HepG2 (cell line): Measurements from ENCODE around the gene NOXA1. TPM values are rescaled to one million over a fixed set of nuclear protein-coding genes. Genes with fewer than 3 reads are reported as not detected.

ENCODE experiments used
- ATAC-seq: fragments of 200-7000 bp; cut with Tn5 transposase; 3 replicates; pipeline ENCODE4 v1.9.1; 2020; ENCODE audit warnings: mild to moderate bottlenecking, moderate library complexity
- BruUV-seq: library from RNA; stranded (reverse); fragments of 400-500 nt; replicated peaks from 2 replicates; lab custom pipeline; 2021; lab: Mats Ljungman, UMichigan
- CTCF ChIA-PET: fragments of 300-600 bp; formaldehyde crosslinking; extraction: SDS; loops from one replicate; lab custom pipeline; 2021; ENCODE audit warnings: low total read pairs, inconsistent platforms, low intra/inter-chr PET ratio; lab: Yijun Ruan, JAX
- POLR2A ChIA-PET: fragments of 350-600 bp; sonication (Branson Sonifier 250); formaldehyde crosslinking; loops from one replicate; lab custom pipeline; 2020; ENCODE audit warnings: antibody characterized with exemption, inconsistent platforms; lab: Yijun Ruan, JAX
- DNase-seq: peaks from one replicate; pipeline ENCODE4 v3.0.0-alpha.2; 2015; ENCODE audit warnings: low spot score
- FAIRE-seq: peaks from 3 replicates; lab custom pipeline; 2011; peaks lifted over from hg19 to GRCh38; lab: Jason Lieb, UNC
- H2AFZ ChIP-seq: one replicate; pipeline ENCODE4 v1.6.1; 2011; ENCODE audit warnings: low read length, inconsistent platforms
- H3K27ac ChIP-seq: fragments of 300-600 bp; 3 replicates; pipeline ENCODE4 v1.8.0; 2011; ENCODE audit warnings: mixed run types, mild to moderate bottlenecking, mixed read lengths, low read length, inconsistent platforms; ENCODE audit not compliant: insufficient read depth; ENCODE audit errors: extremely low read length
- H3K27me3 ChIP-seq, 2 experiments: fragments of 200-600 bp in 1 of 2; 2 replicates in 1 of 2; 3 replicates in 1 of 2; pipeline versions ENCODE4 v1.6.0 to v1.8.0; 2011; ENCODE audit warnings: low read length in 2 of 2, mild to moderate bottlenecking in 2 of 2, moderate library complexity in 2 of 2, inconsistent platforms in 1 of 2; ENCODE audit not compliant: insufficient read depth in 2 of 2, control insufficient read depth in 1 of 2
- H3K36me3 ChIP-seq, 2 experiments: fragments of 200-600 bp in 1 of 2; replicated peaks in 1 of 2; 2 replicates in 1 of 2; 3 replicates in 1 of 2; pipeline versions ENCODE4 v1.5.1 to v1.8.0; 2011; ENCODE audit warnings: low read length in 2 of 2, inconsistent platforms in 1 of 2; ENCODE audit not compliant: insufficient read depth in 2 of 2, control insufficient read depth in 1 of 2
- H3K4me1 ChIP-seq: 2 replicates; pipeline ENCODE4 v1.5.1; 2012; ENCODE audit warnings: low read length, inconsistent platforms; ENCODE audit not compliant: insufficient read depth
- H3K4me2 ChIP-seq: 2 replicates; pipeline ENCODE4 v1.6.0; 2011; ENCODE audit warnings: low read depth, low read length, inconsistent platforms
- H3K4me3 ChIP-seq, 3 experiments: fragments of 200-600 bp in 1 of 3; sonication (generic), shearing (Covaris generic) in 1 of 3; replicated peaks in 1 of 3; 2 replicates each; pipeline ENCODE4 v1.5.1; 2011 to 2016; ENCODE audit warnings: low read length in 3 of 3, inconsistent platforms in 2 of 3, low read depth in 2 of 3, mild to moderate bottlenecking in 2 of 3, control low read depth in 1 of 3, mixed read lengths in 1 of 3; ENCODE audit not compliant: insufficient read depth in 1 of 3
- H3K79me2 ChIP-seq: one replicate; pipeline ENCODE4 v1.6.1; 2011; ENCODE audit warnings: low read length, inconsistent platforms; ENCODE audit not compliant: insufficient read depth
- H3K9ac ChIP-seq: 2 replicates; pipeline ENCODE4 v1.6.0; 2011; ENCODE audit warnings: mild to moderate bottlenecking, low read depth, low read length, inconsistent platforms; ENCODE audit not compliant: insufficient read depth
- H3K9me3 ChIP-seq: 2 replicates; pipeline ENCODE4 v1.5.1; 2012; ENCODE audit warnings: mild to moderate bottlenecking, low read length
- H4K20me1 ChIP-seq: 2 replicates; pipeline ENCODE4 v1.6.0; 2011; ENCODE audit warnings: inconsistent platforms, mild to moderate bottlenecking, low read length, moderate library complexity; ENCODE audit not compliant: insufficient read depth
- BRCA1 ChIP-seq: sonication (generic); formaldehyde crosslinking; IDR thresholded peaks from 2 replicates; pipeline ENCODE4 v1.4.0; 2020; ENCODE audit warnings: missing genetic modification reagents
- KDM3A ChIP-seq: IDR thresholded peaks from 2 replicates; pipeline ENCODE4 v1.6.1; 2018; ENCODE audit warnings: low read depth, missing compliant biosample characterization
- MTA1 ChIP-seq: sonication (generic); formaldehyde crosslinking; IDR thresholded peaks from 2 replicates; pipeline ENCODE4 v1.4.0; 2020; ENCODE audit warnings: missing genetic modification reagents, mild to moderate bottlenecking, borderline replicate concordance
- MZF1 ChIP-seq: sonication (generic); formaldehyde crosslinking; IDR thresholded peaks from 2 replicates; pipeline ENCODE4 v1.8.1; 2023; ENCODE audit warnings: mild to moderate bottlenecking, missing genetic modification reagents, borderline replicate concordance
- RFX5 ChIP-seq: IDR thresholded peaks from 2 replicates; pipeline ENCODE4 v1.6.1; 2011; ENCODE audit warnings: low read depth, low read length, improper control_type of control experiment
- SETDB1 ChIP-seq: sonication (generic); formaldehyde crosslinking; IDR thresholded peaks from 2 replicates; pipeline ENCODE4 v1.5.1; 2020; ENCODE audit warnings: missing genetic modification reagents, mild to moderate bottlenecking, borderline replicate concordance
- SP2 ChIP-seq: sonication (generic); formaldehyde crosslinking; IDR thresholded peaks from 2 replicates; pipeline ENCODE4 v1.5.1; 2020; ENCODE audit warnings: mild to moderate bottlenecking, missing genetic modification reagents
- ZBTB21 ChIP-seq: sonication (generic); formaldehyde crosslinking; IDR thresholded peaks from 2 replicates; pipeline ENCODE4 v1.4.0; 2020; ENCODE audit warnings: missing genetic modification reagents
- ZNF484 ChIP-seq: sonication (generic); formaldehyde crosslinking; IDR thresholded peaks from 2 replicates; pipeline ENCODE4 v1.5.1; 2020; ENCODE audit warnings: mild to moderate bottlenecking, low read depth, missing genetic modification reagents, borderline replicate concordance
- ZNF652 ChIP-seq: IDR thresholded peaks from 2 replicates; pipeline ENCODE4 v1.6.1; 2016; ENCODE audit warnings: low read depth, borderline replicate concordance
- ZSCAN20 ChIP-seq: sonication (generic); formaldehyde crosslinking; IDR thresholded peaks from 2 replicates; pipeline ENCODE4 v1.4.0; 2020; ENCODE audit warnings: missing genetic modification reagents, mild to moderate bottlenecking, borderline replicate concordance
- WGBS: methylation state at CpG from one replicate; pipeline ENCODE4 v1.1.6; 2017; ENCODE audit warnings: low lambda C conversion rate; 5-methylcytosine and 5-hydroxymethylcytosine counted together
- in situ Hi-C: cut with HindIII; loops from 2 replicates; pipeline ENCODE4 v1.10.0; 2017; ENCODE audit warnings: low pct_unique_long_range_greater_than_20kb; ENCODE audit not compliant: extremely low pct_ligation_motif_present
- intact Hi-C: fragments of 100-400 bp; cut with micrococcal nuclease; formaldehyde crosslinking; loops from one replicate; pipeline ENCODE4 v1.10.0; 2022; ENCODE audit not compliant: unreplicated experiment
- polyA plus RNA-seq, 8 experiments: library from polyadenylated mRNA; depleted of rRNA in 3 of 8; stranded (reverse) in 7 of 8; unstranded in 1 of 8; fragments of >200 nt; fragmentation: Illumina TruSeq in 4 of 8; extraction: Trizol in 4 of 8; gene quantifications; 2 replicates each; pipeline versions ENCODE4 v1.2.1 to v1.2.3, GENCODE V29; 2011 to 2016; ENCODE audit warnings: low read depth in 4 of 8, missing spikeins in 1 of 8, mixed read lengths in 1 of 8; ENCODE audit not compliant: insufficient read depth in 1 of 8
- total RNA-seq, 5 experiments: library from RNA; depleted of rRNA; stranded (reverse); fragments of >200 nt; fragmentation: Illumina TruSeq; extraction: Trizol; gene quantifications; 2 replicates each; pipeline ENCODE4 v1.2.3, GENCODE V29; 2016; ENCODE audit warnings: low read depth in 1 of 5
- TF ChIP-seq, protein P1 (sequence below): sonication (generic); formaldehyde crosslinking; IDR thresholded peaks from 2 replicates; pipeline ENCODE4 v1.4.0; 2020; ENCODE audit warnings: low read depth, missing genetic modification reagents
- TF ChIP-seq, protein P2 (sequence below): sonication (generic); formaldehyde crosslinking; IDR thresholded peaks from 2 replicates; pipeline ENCODE4 v1.4.0; 2020; ENCODE audit warnings: mild to moderate bottlenecking, low read depth, missing genetic modification reagents
- TF ChIP-seq, protein P3 (sequence below): sonication (generic); formaldehyde crosslinking; IDR thresholded peaks from 2 replicates; pipeline ENCODE4 v1.4.0; 2020; ENCODE audit warnings: missing genetic modification reagents

The NOXA1 gene
- total and polyA plus RNA-seq, 2 of the 13 experiments (the other 11 are each of a cell fraction or from before 2014, with no cell fraction given) = 0.78 to 1.2 TPM

DNA sequence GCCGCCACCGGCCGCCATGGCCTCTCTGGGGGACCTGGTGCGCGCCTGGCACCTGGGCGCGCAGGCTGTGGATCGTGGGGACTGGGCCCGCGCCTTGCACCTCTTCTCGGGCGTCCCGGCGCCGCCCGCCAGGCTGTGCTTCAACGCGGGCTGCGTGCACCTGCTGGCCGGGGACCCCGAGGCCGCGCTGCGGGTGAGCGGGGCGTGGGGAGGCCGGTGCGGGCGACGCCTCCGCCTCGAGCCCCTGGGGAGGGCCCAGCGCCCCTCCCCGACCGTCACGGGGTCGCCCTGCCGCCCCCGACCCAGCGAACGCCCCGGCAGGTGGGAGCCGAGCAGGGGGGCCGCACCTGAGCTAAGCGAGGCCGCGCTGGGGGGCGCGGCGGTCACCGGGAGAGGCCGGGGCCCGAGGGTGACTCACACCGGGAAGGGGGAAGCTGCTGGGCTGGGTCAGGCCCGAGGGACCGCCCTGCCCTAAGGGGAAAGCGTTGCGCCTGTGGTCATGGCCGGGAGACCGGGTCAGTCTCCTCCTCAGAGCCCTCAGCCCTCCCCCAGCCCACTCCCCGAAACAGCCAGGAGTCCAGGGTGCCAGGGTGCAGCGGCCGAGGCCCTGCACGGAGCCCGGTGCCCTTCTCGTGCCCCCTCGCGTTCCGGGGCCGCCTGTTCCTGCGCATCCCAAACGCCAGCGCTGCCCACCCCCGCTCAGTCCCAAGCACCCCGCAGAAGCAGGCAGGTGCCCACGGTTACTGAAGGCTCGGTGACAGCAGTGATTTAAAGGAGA, 510 bp downstream of the NOXA1 start:
- in situ Hi-C loops (no loop called here), intact Hi-C loops (loop anchor here (1.0 kb wide), 1 partner anchor 22 kb away; no protein-coding TSS in a partner anchor)
- FAIRE-seq (no peak), DNase-seq (no peak), ATAC-seq (peak; percentile 56)
- H3K79me2 ChIP-seq = peaks cover 18% of the 10 kb centered on the region
- ChIA-PET POLR2A (interaction anchor here (1.0 to 3.2 kb wide), 13 partner anchors 12 to 168 kb away, joined by 3 to 26 read pairs (median 5); partner anchors contain the start of genes ENTPD8, MRPL41, NELFB and NRARP), CTCF (interaction anchor here (1.7 to 2.6 kb wide), 2 partner anchors 18 to 21 kb away, joined by 6 to 23 read pairs; partner anchors contain the start of gene ENTPD8)
- H3K4me1 ChIP-seq = peaks cover 21% of the 10 kb centered on the region
- peak overlapping the region; percentile 69 to 81 (median 71) for H3K4me3 ChIP-seq
- no TSS peak for BruUV-seq
- no peaks in the 10 kb centered on the region; a peak in 1 of 5 replicates for H3K27me3 ChIP-seq
- H4K20me1 ChIP-seq = no peaks in the 10 kb centered on the region
- 17% methylated on average over 6 of the region's 77 CpGs for WGBS
- no peak overlapping the region for H2AFZ ChIP-seq
- peak overlapping the region; percentile 60 for H3K27ac ChIP-seq
- H3K9me3 ChIP-seq = no peaks in the 10 kb centered on the region
- H3K4me2 ChIP-seq = peak overlapping the region; percentile 76
- H3K9ac ChIP-seq = peak overlapping the region; percentile 80
- H3K36me3 ChIP-seq = no peaks in the 10 kb centered on the region
- TF ChIP-seq RFX5 (no peak), ZNF652 (CRISPR knock-in tag) (no peak), MZF1 (no peak), ZBTB21 (CRISPR knock-in tag) (no peak), MTA1 (CRISPR knock-in tag) (peak; percentile 21; the same call in 1 of the 2 replicates), BRCA1 (CRISPR knock-in tag) (no peak), SP2 (CRISPR knock-in tag) (no peak), SETDB1 (no peak), KDM3A (no peak), ZNF484 (CRISPR knock-in tag) (no peak), ZSCAN20 (CRISPR knock-in tag) (no peak)
- TF ChIP-seq, protein P1, sequence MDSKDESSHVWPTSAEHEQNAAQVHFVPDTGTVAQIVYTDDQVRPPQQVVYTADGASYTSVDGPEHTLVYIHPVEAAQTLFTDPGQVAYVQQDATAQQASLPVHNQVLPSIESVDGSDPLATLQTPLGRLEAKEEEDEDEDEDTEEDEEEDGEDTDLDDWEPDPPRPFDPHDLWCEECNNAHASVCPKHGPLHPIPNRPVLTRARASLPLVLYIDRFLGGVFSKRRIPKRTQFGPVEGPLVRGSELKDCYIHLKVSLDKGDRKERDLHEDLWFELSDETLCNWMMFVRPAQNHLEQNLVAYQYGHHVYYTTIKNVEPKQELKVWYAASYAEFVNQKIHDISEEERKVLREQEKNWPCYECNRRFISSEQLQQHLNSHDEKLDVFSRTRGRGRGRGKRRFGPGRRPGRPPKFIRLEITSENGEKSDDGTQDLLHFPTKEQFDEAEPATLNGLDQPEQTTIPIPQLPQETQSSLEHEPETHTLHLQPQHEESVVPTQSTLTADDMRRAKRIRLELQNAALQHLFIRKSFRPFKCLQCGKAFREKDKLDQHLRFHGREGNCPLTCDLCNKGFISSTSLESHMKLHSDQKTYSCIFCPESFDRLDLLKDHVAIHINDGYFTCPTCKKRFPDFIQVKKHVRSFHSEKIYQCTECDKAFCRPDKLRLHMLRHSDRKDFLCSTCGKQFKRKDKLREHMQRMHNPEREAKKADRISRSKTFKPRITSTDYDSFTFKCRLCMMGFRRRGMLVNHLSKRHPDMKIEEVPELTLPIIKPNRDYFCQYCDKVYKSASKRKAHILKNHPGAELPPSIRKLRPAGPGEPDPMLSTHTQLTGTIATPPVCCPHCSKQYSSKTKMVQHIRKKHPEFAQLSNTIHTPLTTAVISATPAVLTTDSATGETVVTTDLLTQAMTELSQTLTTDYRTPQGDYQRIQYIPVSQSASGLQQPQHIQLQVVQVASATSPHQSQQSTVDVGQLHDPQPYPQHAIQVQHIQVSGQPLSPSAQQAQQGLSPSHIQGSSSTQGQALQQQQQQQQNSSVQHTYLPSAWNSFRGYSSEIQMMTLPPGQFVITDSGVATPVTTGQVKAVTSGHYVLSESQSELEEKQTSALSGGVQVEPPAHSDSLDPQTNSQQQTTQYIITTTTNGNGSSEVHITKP (CRISPR knock-in tag) = no peak
- TF ChIP-seq, protein P2, sequence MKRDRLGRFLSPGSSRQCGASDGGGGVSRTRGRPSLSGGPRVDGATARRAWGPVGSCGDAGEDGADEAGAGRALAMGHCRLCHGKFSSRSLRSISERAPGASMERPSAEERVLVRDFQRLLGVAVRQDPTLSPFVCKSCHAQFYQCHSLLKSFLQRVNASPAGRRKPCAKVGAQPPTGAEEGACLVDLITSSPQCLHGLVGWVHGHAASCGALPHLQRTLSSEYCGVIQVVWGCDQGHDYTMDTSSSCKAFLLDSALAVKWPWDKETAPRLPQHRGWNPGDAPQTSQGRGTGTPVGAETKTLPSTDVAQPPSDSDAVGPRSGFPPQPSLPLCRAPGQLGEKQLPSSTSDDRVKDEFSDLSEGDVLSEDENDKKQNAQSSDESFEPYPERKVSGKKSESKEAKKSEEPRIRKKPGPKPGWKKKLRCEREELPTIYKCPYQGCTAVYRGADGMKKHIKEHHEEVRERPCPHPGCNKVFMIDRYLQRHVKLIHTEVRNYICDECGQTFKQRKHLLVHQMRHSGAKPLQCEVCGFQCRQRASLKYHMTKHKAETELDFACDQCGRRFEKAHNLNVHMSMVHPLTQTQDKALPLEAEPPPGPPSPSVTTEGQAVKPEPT = no peak; the same call in 1 of the 2 replicates
- TF ChIP-seq, protein P3, sequence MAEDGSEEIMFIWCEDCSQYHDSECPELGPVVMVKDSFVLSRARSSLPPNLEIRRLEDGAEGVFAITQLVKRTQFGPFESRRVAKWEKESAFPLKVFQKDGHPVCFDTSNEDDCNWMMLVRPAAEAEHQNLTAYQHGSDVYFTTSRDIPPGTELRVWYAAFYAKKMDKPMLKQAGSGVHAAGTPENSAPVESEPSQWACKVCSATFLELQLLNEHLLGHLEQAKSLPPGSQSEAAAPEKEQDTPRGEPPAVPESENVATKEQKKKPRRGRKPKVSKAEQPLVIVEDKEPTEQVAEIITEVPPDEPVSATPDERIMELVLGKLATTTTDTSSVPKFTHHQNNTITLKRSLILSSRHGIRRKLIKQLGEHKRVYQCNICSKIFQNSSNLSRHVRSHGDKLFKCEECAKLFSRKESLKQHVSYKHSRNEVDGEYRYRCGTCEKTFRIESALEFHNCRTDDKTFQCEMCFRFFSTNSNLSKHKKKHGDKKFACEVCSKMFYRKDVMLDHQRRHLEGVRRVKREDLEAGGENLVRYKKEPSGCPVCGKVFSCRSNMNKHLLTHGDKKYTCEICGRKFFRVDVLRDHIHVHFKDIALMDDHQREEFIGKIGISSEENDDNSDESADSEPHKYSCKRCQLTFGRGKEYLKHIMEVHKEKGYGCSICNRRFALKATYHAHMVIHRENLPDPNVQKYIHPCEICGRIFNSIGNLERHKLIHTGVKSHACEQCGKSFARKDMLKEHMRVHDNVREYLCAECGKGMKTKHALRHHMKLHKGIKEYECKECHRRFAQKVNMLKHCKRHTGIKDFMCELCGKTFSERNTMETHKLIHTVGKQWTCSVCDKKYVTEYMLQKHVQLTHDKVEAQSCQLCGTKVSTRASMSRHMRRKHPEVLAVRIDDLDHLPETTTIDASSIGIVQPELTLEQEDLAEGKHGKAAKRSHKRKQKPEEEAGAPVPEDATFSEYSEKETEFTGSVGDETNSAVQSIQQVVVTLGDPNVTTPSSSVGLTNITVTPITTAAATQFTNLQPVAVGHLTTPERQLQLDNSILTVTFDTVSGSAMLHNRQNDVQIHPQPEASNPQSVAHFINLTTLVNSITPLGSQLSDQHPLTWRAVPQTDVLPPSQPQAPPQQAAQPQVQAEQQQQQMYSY (CRISPR knock-in tag) = no peak
